Stimulated activated CD4-positive, alpha-beta T cell treated with anti-CD3 and anti-CD28 coated beads, Interleukin-4, amount 100 ng/mL, for 4 hours (primary cell): ENCODE data around the gene OOSP2.

ENCODE experiments used
- DNase-seq, 2 experiments: peaks; one replicate each; pipeline ENCODE4 v3.0.0-alpha.2; 2020

OOSP2 gene

GRCh38 chr11:60080535-60080934 lies 40.3 kb downstream of the OOSP2 start:
- no peak for DNase-seq

- no peak for DNase-seq
These were observed 44.5 kb downstream of the OOSP2 start for GRCh38 chr11:60084631-60085273.

GRCh38 chr11:60085909-60086308 lies 45.7 kb downstream of the OOSP2 start:
- no peak for DNase-seq

GRCh38 chr11:60087239-60087638 lies 47.0 kb downstream of the OOSP2 start:
- no peak for DNase-seq

- no peak for DNase-seq
These were observed 48.2 kb downstream of the OOSP2 start, which contains the start of gene MS4A2 for GRCh38 chr11:60088364-60088763. Gene MS4A2, plus strand, starts transcription at chr11:60088664. Its CDS starts 102 bp downstream, at chr11:60088766.

GRCh38 chr11:60095477-60096120 lies 55.4 kb downstream of the OOSP2 start:
- DNase-seq, result no peak

- no peak for DNase-seq
These were observed 57.0 kb downstream of the OOSP2 start for GRCh38 chr11:60097189-60097588.
